Measurements from ENCODE around the gene STK35. TPM values are rescaled to one million over a fixed set of nuclear protein-coding genes. Genes with fewer than 3 reads are reported as not detected.

The STK35 gene
- 11.5 to 12.6 TPM (median 12.2 TPM) in 5 replicates for total RNA-seq (2022; extraction: Qiagen RNA extraction; ENCODE audit: low read depth)

DNA sequence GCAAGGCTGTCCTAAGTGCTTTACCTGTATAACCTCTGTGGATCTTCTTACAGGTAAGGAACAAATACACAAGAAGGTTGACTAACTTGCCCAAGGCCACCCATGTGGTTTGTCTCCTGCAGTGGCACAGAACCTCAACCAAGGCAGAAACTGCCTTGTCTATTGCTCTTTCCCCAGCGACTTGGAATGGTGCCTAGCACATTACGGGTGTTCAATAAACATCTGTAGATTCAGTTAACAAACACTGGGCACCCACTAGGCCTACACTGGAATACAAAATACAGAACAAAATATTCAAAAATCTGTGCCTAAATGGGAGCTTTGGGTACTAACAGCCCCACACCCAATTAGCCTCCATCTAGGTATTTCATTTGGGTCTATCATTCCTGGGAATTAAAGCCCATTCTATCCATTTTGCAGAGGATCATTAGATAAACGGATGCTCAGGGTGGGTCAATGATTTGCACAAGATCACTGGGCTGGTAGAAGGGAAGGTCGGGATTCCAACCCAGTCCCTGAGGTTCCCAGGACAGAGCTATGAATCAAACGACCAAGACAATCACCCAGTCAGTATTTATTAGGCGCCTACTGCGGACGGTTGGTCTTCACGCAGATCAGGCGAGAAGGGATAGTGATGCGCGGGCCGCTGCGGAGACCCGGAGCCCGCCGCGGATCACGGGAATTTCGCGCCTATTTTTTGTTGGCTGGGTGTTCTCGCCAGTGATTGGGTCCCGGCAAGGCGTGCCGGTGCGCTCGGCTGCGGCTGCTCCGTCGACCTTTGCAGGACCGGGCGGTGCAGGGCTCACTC is at the start of gene STK35:
STK35 (plus strand) TSS at position 771 of the 808 bp plus-strand sequence. CDS start 55 bp downstream, outside the sequence.

Other genes starting within 250 kb of the STK35 start
- gene SIRPA, start 206.4 kb upstream of the STK35 start, total RNA-seq (2022; extraction: Qiagen RNA extraction; ENCODE audit: low read depth), result 22.1 to 27.6 TPM (median 24.5 TPM) in 5 replicates
- not detected in 5 replicates for gene PDYN, start 107.8 kb upstream of the STK35 start, total RNA-seq (2022; extraction: Qiagen RNA extraction; ENCODE audit: low read depth)
- gene TGM3, start 194.2 kb downstream of the STK35 start, total RNA-seq (2022; extraction: Qiagen RNA extraction; ENCODE audit: low read depth), result 0.05 TPM in 1 of 5 replicates, not detected in the others

Data from A549 treated with GW870086 at 1 μM for 4 hours (cell line).